IMR-90 (cell line): ENCODE measurements around the gene RIPK4. TPM values are rescaled to one million over a fixed set of nuclear protein-coding genes. Genes with fewer than 3 reads are reported as not detected.

Source experiments
- ATAC-seq: fragments of 200-7000 bp; cut with Tn5 transposase; 2 replicates; pipeline ENCODE4 v1.9.1; 2020; ENCODE audit warnings: low read depth, mild to moderate bottlenecking, moderate library complexity
- BruUV-seq: library from RNA; stranded (reverse); fragments of 400-500 nt; replicated peaks from 2 replicates; lab custom pipeline; 2021; lab: Mats Ljungman, UMichigan
- CTCF ChIA-PET: fragments of 300-600 bp; formaldehyde crosslinking; extraction: SDS; loops from one replicate; lab custom pipeline; 2021; ENCODE audit warnings: antibody characterized with exemption; lab: Yijun Ruan, JAX
- POLR2A ChIA-PET: fragments of 300-600 bp; sonication (Branson Sonifier 250); formaldehyde crosslinking; loops from one replicate; lab custom pipeline; 2022; ENCODE audit warnings: antibody characterized with exemption; ENCODE audit not compliant: unreplicated experiment; lab: Charles Lee
- DNase-seq: peaks from one replicate; pipeline ENCODE4 v3.0.0; 2013
- H2AFZ ChIP-seq: replicated peaks from 2 replicates; pipeline ENCODE3; 2013; ENCODE audit warnings: low read length, mild to moderate bottlenecking; ENCODE audit not compliant: poor library complexity
- H2AK5ac ChIP-seq: 2 replicates; pipeline ENCODE4 v1.6.1; 2013; ENCODE audit warnings: low read depth, low read length, inconsistent platforms
- H2AK9ac ChIP-seq: replicated peaks from 2 replicates; pipeline ENCODE3; 2013; ENCODE audit warnings: mild to moderate bottlenecking, low read depth, low read length, moderate library complexity; ENCODE audit not compliant: poor library complexity
- H2BK120ac ChIP-seq: 2 replicates; pipeline ENCODE4 v1.6.1; 2013; ENCODE audit warnings: low read depth, low read length, inconsistent platforms
- H2BK15ac ChIP-seq: 3 replicates; pipeline ENCODE4 v1.6.1; 2013; ENCODE audit warnings: low read depth, low read length, inconsistent platforms
- H2BK20ac ChIP-seq: 2 replicates; pipeline ENCODE4 v1.6.1; 2013; ENCODE audit warnings: low read depth, mild to moderate bottlenecking, inconsistent platforms, low read length, moderate library complexity
- H2BK5ac ChIP-seq: 2 replicates; pipeline ENCODE4 v1.6.1; 2013; ENCODE audit warnings: mild to moderate bottlenecking, low read depth, low read length, inconsistent platforms; ENCODE audit not compliant: poor library complexity, severe bottlenecking
- H3K14ac ChIP-seq: replicated peaks from 2 replicates; pipeline ENCODE4 v1.6.1; 2013; ENCODE audit warnings: low read depth, low read length, inconsistent platforms
- H3K18ac ChIP-seq: 2 replicates; pipeline ENCODE4 v1.6.1; 2013; ENCODE audit warnings: low read depth, low read length, control low read depth
- H3K23ac ChIP-seq: 2 replicates; pipeline ENCODE4 v1.6.1; 2013; ENCODE audit warnings: low read depth, low read length, inconsistent platforms
- H3K27ac ChIP-seq: 2 replicates; pipeline ENCODE4 v1.5.1; 2013; ENCODE audit warnings: mild to moderate bottlenecking, control low read depth, low read length; ENCODE audit not compliant: insufficient read depth
- H3K27me3 ChIP-seq: 2 replicates; pipeline ENCODE4 v1.6.1; 2013; ENCODE audit warnings: low read length; ENCODE audit not compliant: control insufficient read depth, insufficient read depth
- H3K36me3 ChIP-seq: 2 replicates; pipeline ENCODE4 v1.6.1; 2013; ENCODE audit warnings: low read length, mixed read lengths; ENCODE audit not compliant: control insufficient read depth, insufficient read depth
- H3K4ac ChIP-seq: 2 replicates; pipeline ENCODE4 v1.6.1; 2013; ENCODE audit warnings: low read depth, low read length, inconsistent platforms
- H3K4me1 ChIP-seq: 2 replicates; pipeline ENCODE4 v1.6.1; 2013; ENCODE audit warnings: low read length, mixed read lengths; ENCODE audit not compliant: control insufficient read depth, insufficient read depth
- H3K4me2 ChIP-seq: 2 replicates; pipeline ENCODE4 v1.6.1; 2013; ENCODE audit warnings: low read depth, mild to moderate bottlenecking, control low read depth, low read length, moderate library complexity
- H3K4me3 ChIP-seq: 2 replicates; pipeline ENCODE4 v1.5.1; 2013; ENCODE audit warnings: low read depth, mild to moderate bottlenecking, control low read depth, low read length, moderate library complexity; ENCODE audit not compliant: insufficient read depth
- H3K56ac ChIP-seq: 2 replicates; pipeline ENCODE4 v1.6.1; 2013; ENCODE audit warnings: low read length, inconsistent platforms; ENCODE audit not compliant: insufficient read depth; ENCODE audit errors: extremely low read depth
- H3K79me1 ChIP-seq, 2 experiments: 2 replicates each; pipeline ENCODE4 v1.6.1; 2013; ENCODE audit warnings: low read length in 2 of 2, inconsistent platforms in 1 of 2, low read depth in 1 of 2
- H3K9ac ChIP-seq: 2 replicates; pipeline ENCODE4 v1.6.1; 2013; ENCODE audit warnings: low read depth, low read length, control low read depth
- H3K9me1 ChIP-seq: 2 replicates; pipeline ENCODE4 v1.6.1; 2013; ENCODE audit warnings: low read length, inconsistent platforms; ENCODE audit not compliant: insufficient read depth
- H3K9me3 ChIP-seq: 2 replicates; pipeline ENCODE4 v1.6.1; 2013; ENCODE audit warnings: low read length; ENCODE audit not compliant: control insufficient read depth, insufficient read depth
- H4K20me1 ChIP-seq: 2 replicates; pipeline ENCODE4 v1.6.1; 2013; ENCODE audit warnings: low read length, inconsistent platforms; ENCODE audit not compliant: insufficient read depth
- H4K5ac ChIP-seq: 2 replicates; pipeline ENCODE4 v1.6.1; 2013; ENCODE audit warnings: mild to moderate bottlenecking, low read depth, low read length, control low read depth
- H4K8ac ChIP-seq, 2 experiments: 2 replicates each; pipeline ENCODE4 v1.6.1; 2013; ENCODE audit warnings: low read depth in 2 of 2, low read length in 2 of 2, control low read depth in 1 of 2, inconsistent platforms in 1 of 2
- H4K91ac ChIP-seq: 2 replicates; pipeline ENCODE4 v1.6.1; 2013; ENCODE audit warnings: low read depth, low read length, inconsistent platforms; ENCODE audit not compliant: insufficient read depth
- CHD1 ChIP-seq: IDR thresholded peaks from 2 replicates; pipeline ENCODE4 v1.6.1; 2012; ENCODE audit warnings: low read depth, low read length, improper control_type of control experiment
- MAFK ChIP-seq: IDR thresholded peaks from 2 replicates; pipeline ENCODE4 v1.6.1; 2012; ENCODE audit warnings: low read depth, low read length, improper control_type of control experiment
- MAZ ChIP-seq: IDR thresholded peaks from 2 replicates; pipeline ENCODE4 v1.6.1; 2012; ENCODE audit warnings: low read depth, mild to moderate bottlenecking, low read length, improper control_type of control experiment, moderate library complexity, borderline replicate concordance
- RFX5 ChIP-seq: IDR thresholded peaks from 2 replicates; pipeline ENCODE4 v1.8.0; 2012; ENCODE audit warnings: low read depth, mild to moderate bottlenecking, low read length, moderate library complexity
- WGBS, 2 experiments: methylation state at CpG; one replicate each; pipeline versions ENCODE4 v1.1.5 to v1.1.7; 2013; ENCODE audit warnings: missing lambda C conversion rate in 2 of 2; ENCODE audit not compliant: insufficient read length in 1 of 2; ENCODE audit errors: extremely low coverage in 2 of 2; 5-methylcytosine and 5-hydroxymethylcytosine counted together
- dilution Hi-C: fragments of 300-500 bp; cut with HindIII; formaldehyde crosslinking; loops from one replicate; pipeline ENCODE4 v1.14.3; 2018; ENCODE audit warnings: low sequenced_read_pairs; ENCODE audit not compliant: unreplicated experiment
- in situ Hi-C: fragments of 300-500 bp; cut with MboI; formaldehyde crosslinking; loops from 3 replicates; pipeline ENCODE4 v1.14.3; 2019; ENCODE audit warnings: low sequenced_read_pairs, inconsistent platforms, mixed read lengths
- intact Hi-C: fragments of 100-400 bp; cut with micrococcal nuclease; formaldehyde crosslinking; loops from 2 replicates; pipeline ENCODE4 v1.10.0; 2022
- polyA plus RNA-seq, 3 experiments: library from polyadenylated mRNA; depleted of rRNA; stranded (reverse); fragments of >200 nt; gene quantifications; 2 replicates each; pipeline ENCODE4 v1.2.3, GENCODE V29; 2012; ENCODE audit warnings: low replicate concordance in 1 of 3
- total RNA-seq: library from RNA; depleted of rRNA; stranded (reverse); fragments of >200 nt; gene quantifications from 2 replicates; pipeline ENCODE4 v1.2.3, GENCODE V29; 2012
- TF ChIP-seq, protein P1 (sequence below): conservative IDR thresholded peaks from 2 replicates; pipeline ENCODE4 v1.5.1; 2012; ENCODE audit warnings: mild to moderate bottlenecking, low read depth, low read length, improper control_type of control experiment
- TF ChIP-seq, protein P2 (sequence below): fragments of 150-350 bp; IDR thresholded peaks from 2 replicates; pipeline ENCODE4 v1.6.1; 2017; ENCODE audit warnings: mild to moderate bottlenecking, antibody characterized with exemption, low read length, low read depth
- TF ChIP-seq, protein P3 (sequence below): fragments of 150-350 bp; IDR thresholded peaks from 2 replicates; pipeline ENCODE4 v1.6.1; 2016; ENCODE audit warnings: low read depth, mild to moderate bottlenecking, low read length, moderate library complexity, borderline replicate concordance

The RIPK4 gene
- total and polyA plus RNA-seq, 2 of the 4 experiments (the other 2 are of a cell fraction), result under 0.01 to 0.03 TPM

DNA sequence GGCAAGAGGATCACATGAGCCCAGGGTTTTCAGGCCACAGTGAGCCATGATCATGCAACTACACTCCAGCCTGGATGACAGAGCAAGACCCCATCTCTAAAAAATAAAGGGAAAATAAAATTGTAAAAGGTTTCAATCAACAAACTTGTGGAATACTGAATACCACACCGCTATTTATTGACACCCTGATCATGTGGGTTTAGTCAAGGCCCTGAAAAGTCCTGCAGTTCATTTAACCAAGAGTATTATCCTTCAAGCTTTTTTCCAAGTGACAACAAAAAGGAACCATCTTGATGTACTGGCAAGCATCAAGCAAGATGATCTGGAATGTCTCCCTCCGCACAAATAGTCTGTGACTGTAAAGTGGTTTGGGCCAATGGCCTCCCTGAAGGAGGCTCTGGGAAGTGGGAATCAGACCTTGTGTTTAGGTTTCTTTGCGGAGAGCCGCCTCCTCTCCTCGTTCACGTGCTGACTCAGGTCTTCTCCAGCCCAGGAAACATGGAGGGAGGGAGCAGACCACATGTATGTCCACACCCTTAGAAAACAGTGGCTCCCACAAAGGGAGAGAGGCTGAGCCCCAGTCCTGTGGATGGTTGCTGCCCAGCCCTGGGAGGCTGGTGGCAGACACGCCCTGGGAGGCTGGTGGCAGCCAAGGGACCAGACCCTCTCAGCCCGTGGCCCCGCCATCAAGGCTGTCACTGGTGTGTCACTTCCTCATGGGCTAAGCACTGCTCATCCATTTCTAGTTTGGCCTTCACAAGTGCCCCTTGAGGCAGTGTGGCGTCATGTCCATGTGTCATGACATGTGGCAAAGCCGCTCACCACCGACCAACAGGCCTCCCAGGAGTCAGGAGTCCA lies 56.7 kb downstream of the RIPK4 start:
- no peak overlapping the region for H3K56ac ChIP-seq
- no peak overlapping the region for H2AK5ac ChIP-seq
- H3K4me2 ChIP-seq, result no peak overlapping the region
- H4K5ac ChIP-seq, result no peak overlapping the region
- H2BK120ac ChIP-seq, result no peak overlapping the region
- no peak overlapping the region for H3K4ac ChIP-seq
- H2BK20ac ChIP-seq, result no peak overlapping the region
- H3K27ac ChIP-seq, result no peak overlapping the region
- no peaks in the 10 kb centered on the region for H3K4me1 ChIP-seq
- 83% methylated on average over 8 of the region's 12 CpGs; no CpG with 5 or more reads in 1 of the 2 experiments for WGBS, 2 experiments
- no peaks in the 10 kb centered on the region for H3K36me3 ChIP-seq
- CTCF ChIA-PET, result no interaction called here
- DNase-seq (no peak), ATAC-seq (no peak)
- intact Hi-C loops (no loop called here), dilution Hi-C loops (no loop called here), in situ Hi-C loops (no loop called here)
- H3K27me3 ChIP-seq, result peaks cover 76% of the 10 kb centered on the region
- POLR2A ChIA-PET, result no interaction called here
- H3K9me3 ChIP-seq, result peaks cover 2% of the 10 kb centered on the region; the same call in 1 of the 2 replicates
- BruUV-seq, result no TSS peak
- no peak overlapping the region for H4K91ac ChIP-seq
- H3K23ac ChIP-seq, result no peak overlapping the region
- no peak overlapping the region for H3K4me3 ChIP-seq
- H2AK9ac ChIP-seq, result no peak overlapping the region
- H2BK15ac ChIP-seq, result no peak overlapping the region
- no peak overlapping the region for H2BK5ac ChIP-seq
- no peak overlapping the region for H3K14ac ChIP-seq
- H2AFZ ChIP-seq, result no peak overlapping the region
- no peaks in the 10 kb centered on the region for H3K79me1 ChIP-seq
- H3K18ac ChIP-seq, result no peak overlapping the region
- H4K8ac ChIP-seq, result no peak overlapping the region
- TF ChIP-seq RFX5 (no peak), CHD1 (no peak), MAFK (0 out of 2 replicates have a peak, but pooled peaks have one; percentile 4), MAZ (no peak)
- TF ChIP-seq, protein P1, sequence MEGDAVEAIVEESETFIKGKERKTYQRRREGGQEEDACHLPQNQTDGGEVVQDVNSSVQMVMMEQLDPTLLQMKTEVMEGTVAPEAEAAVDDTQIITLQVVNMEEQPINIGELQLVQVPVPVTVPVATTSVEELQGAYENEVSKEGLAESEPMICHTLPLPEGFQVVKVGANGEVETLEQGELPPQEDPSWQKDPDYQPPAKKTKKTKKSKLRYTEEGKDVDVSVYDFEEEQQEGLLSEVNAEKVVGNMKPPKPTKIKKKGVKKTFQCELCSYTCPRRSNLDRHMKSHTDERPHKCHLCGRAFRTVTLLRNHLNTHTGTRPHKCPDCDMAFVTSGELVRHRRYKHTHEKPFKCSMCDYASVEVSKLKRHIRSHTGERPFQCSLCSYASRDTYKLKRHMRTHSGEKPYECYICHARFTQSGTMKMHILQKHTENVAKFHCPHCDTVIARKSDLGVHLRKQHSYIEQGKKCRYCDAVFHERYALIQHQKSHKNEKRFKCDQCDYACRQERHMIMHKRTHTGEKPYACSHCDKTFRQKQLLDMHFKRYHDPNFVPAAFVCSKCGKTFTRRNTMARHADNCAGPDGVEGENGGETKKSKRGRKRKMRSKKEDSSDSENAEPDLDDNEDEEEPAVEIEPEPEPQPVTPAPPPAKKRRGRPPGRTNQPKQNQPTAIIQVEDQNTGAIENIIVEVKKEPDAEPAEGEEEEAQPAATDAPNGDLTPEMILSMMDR, result no peak
- TF ChIP-seq, protein P2, sequence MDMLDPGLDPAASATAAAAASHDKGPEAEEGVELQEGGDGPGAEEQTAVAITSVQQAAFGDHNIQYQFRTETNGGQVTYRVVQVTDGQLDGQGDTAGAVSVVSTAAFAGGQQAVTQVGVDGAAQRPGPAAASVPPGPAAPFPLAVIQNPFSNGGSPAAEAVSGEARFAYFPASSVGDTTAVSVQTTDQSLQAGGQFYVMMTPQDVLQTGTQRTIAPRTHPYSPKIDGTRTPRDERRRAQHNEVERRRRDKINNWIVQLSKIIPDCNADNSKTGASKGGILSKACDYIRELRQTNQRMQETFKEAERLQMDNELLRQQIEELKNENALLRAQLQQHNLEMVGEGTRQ, result no peak
- TF ChIP-seq, protein P3, sequence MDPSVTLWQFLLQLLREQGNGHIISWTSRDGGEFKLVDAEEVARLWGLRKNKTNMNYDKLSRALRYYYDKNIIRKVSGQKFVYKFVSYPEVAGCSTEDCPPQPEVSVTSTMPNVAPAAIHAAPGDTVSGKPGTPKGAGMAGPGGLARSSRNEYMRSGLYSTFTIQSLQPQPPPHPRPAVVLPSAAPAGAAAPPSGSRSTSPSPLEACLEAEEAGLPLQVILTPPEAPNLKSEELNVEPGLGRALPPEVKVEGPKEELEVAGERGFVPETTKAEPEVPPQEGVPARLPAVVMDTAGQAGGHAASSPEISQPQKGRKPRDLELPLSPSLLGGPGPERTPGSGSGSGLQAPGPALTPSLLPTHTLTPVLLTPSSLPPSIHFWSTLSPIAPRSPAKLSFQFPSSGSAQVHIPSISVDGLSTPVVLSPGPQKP, result no peak
- H4K20me1 ChIP-seq, result no peaks in the 10 kb centered on the region
- H3K9ac ChIP-seq, result no peak overlapping the region
- H3K9me1 ChIP-seq, result no peaks in the 10 kb centered on the region
